NCI-H345 treated with DMSO at 0.1 percent for 48 hours (cell line): ENCODE measurements around the gene MAP3K4.

Experiments used
- DNase-seq: peaks from one replicate; lab custom pipeline; 2025; ENCODE audit not compliant: unreplicated experiment; lab: John Stamatoyannopoulos, UW

The MAP3K4 gene

GRCh38 chr6:161138543-161139303, 147.2 kb downstream of the MAP3K4 start:
- no peak for DNase-seq

GRCh38 chr6:161139304-161139765, 147.8 kb downstream of the MAP3K4 start:
- no peak for DNase-seq

- peak; percentile 30 for DNase-seq
Observed at GRCh38 chr6:161139766-161140553, 148.4 kb downstream of the MAP3K4 start.

GRCh38 chr6:161140554-161140875, 148.9 kb downstream of the MAP3K4 start:
- DNase-seq = no peak

- DNase-seq = peak; percentile 80
Observed at GRCh38 chr6:161141173-161141572, 149.6 kb downstream of the MAP3K4 start.

GRCh38 chr6:161142957-161143296, 151.4 kb downstream of the MAP3K4 start:
- DNase-seq = no peak

- DNase-seq = no peak
Observed at GRCh38 chr6:161143663-161144430, 152.3 kb downstream of the MAP3K4 start.

- no peak for DNase-seq
Observed at GRCh38 chr6:161150136-161150535, 158.6 kb downstream of the MAP3K4 start.

- no peak for DNase-seq
Observed at GRCh38 chr6:161150566-161150965, 159.0 kb downstream of the MAP3K4 start.

- DNase-seq = no peak
Observed at GRCh38 chr6:161151059-161151645, 159.6 kb downstream of the MAP3K4 start.

GRCh38 chr6:161151660-161152526, 160.3 kb downstream of the MAP3K4 start:
- DNase-seq = no peak

- DNase-seq = no peak
Observed at GRCh38 chr6:161152527-161152862, 160.9 kb downstream of the MAP3K4 start.

GRCh38 chr6:161152907-161153662, 161.5 kb downstream of the MAP3K4 start:
- no peak for DNase-seq

GRCh38 chr6:161153725-161154124, 162.2 kb downstream of the MAP3K4 start:
- no peak for DNase-seq

GRCh38 chr6:161154796-161155335, 163.3 kb downstream of the MAP3K4 start:
- no peak for DNase-seq

GRCh38 chr6:161161121-161161520, 169.6 kb downstream of the MAP3K4 start:
- DNase-seq = no peak

GRCh38 chr6:161161889-161162624, 170.5 kb downstream of the MAP3K4 start:
- no peak for DNase-seq

GRCh38 chr6:161162722-161163121, 171.2 kb downstream of the MAP3K4 start:
- no peak for DNase-seq
